Omental fat pad (tissue), 4 donors: ENCODE measurements around the gene DES. TPM values are rescaled to one million over a fixed set of nuclear protein-coding genes. Genes with fewer than 3 reads are reported as not detected.

ENCODE experiments used
- ATAC-seq: fragments of 150-250 bp; one replicate; pipeline ENCODE4 v1.9.1; 2016; ENCODE audit warnings: mild to moderate bottlenecking, moderate library complexity; ENCODE audit not compliant: low FRiP score
- DNase-seq: peaks from one replicate; pipeline ENCODE4 v3.0.0-alpha.2; 2019; ENCODE audit warnings: low spot score
- CTCF ChIP-seq, 3 donors: fragments of 450-650 bp; IDR thresholded peaks; one replicate each; pipeline ENCODE4 v1.5.1; 2016 to 2017; ENCODE audit warnings: antibody characterized with exemption in 3 of 3, mild to moderate bottlenecking in 3 of 3, moderate library complexity in 2 of 3
- total RNA-seq, 4 donors: library from RNA; depleted of rRNA; stranded (reverse); fragments of >200 nt; gene quantifications; one replicate each; pipeline ENCODE4 v1.1.0, GENCODE V29; 2016

Gene DES
- total RNA-seq, 4 donors from 2014 or later, result 39.4 to 292 (median 182) TPM

- DNase-seq, result no peak
- TF ChIP-seq CTCF (IDR thresholded peaks at IDR 0.05), result no peak
- no peak for ATAC-seq
These were observed 57.1 kb downstream of the DES start for GRCh38 chr2:219475278-219475677.

GRCh38 chr2:219475697-219476651, 57.8 kb downstream of the DES start:
- ATAC-seq (peak; percentile 34), DNase-seq (peak; percentile 60)
- TF ChIP-seq CTCF (IDR thresholded peaks at IDR 0.05), result peak in 2 of 3 donors; percentile 62 to 63

Other genes with a start within 250 kb of the DES start
- gene SLC23A3, start 248.3 kb upstream of the DES start, total RNA-seq, result 1 to 10 TPM; 1.0 to 2.7 (median 1.2) TPM
- 10 to 100 TPM; 37.0 to 77.2 (median 43.0) TPM for gene CNPPD1, start 241.5 kb upstream of the DES start, total RNA-seq
- 10 to 100 TPM; 48.5 to 73.9 (median 57.7) TPM for gene RETREG2, start 240.1 kb upstream of the DES start, total RNA-seq
- gene ZFAND2B, start 211.6 kb upstream of the DES start, total RNA-seq, result 10 to 100 TPM; 25.1 to 57.1 (median 40.1) TPM
- gene ABCB6, start 199.4 kb upstream of the DES start, total RNA-seq, result 10 to 100 TPM; 24.1 to 35.6 (median 28.8) TPM
- gene ATG9A, start 188.7 kb upstream of the DES start, total RNA-seq, result 10 to 100 TPM; 24.4 to 52.2 (median 38.6) TPM
- 10 to 100 TPM; 13.5 to 77.4 (median 22.7) TPM for gene ANKZF1, start 188.6 kb upstream of the DES start, total RNA-seq
- gene GLB1L, start 172.9 kb upstream of the DES start, total RNA-seq, result 10 to 100 TPM in 3 of 4 donors, 1 to 10 TPM in 1; 9.0 to 21.9 (median 12.3) TPM
- gene STK16, start 172.9 kb upstream of the DES start, total RNA-seq, result 10 to 100 TPM in 3 of 4 donors, 1 to 10 TPM in 1; 9.8 to 18.9 (median 12.5) TPM
- not detected for gene TUBA4B, start 165.1 kb upstream of the DES start, total RNA-seq
- 10 to 100 TPM; 26.9 to 74.0 (median 50.3) TPM for gene TUBA4A, start 164.5 kb upstream of the DES start, total RNA-seq
- 10 to 100 TPM; 27.5 to 56.6 (median 46.8) TPM for gene DNAJB2, start 139.0 kb upstream of the DES start, total RNA-seq
- 1 to 10 TPM in 1 of 4 donors, under 1 TPM in 1, not detected in 2; 0.12 to 1.0 TPM for gene PTPRN, start 109.0 kb upstream of the DES start, total RNA-seq
- gene RESP18, start 85.6 kb upstream of the DES start, total RNA-seq, result not detected
- gene DNPEP, start 30.5 kb upstream of the DES start, total RNA-seq, result 10 to 100 TPM; 58.4 to 97.4 (median 85.7) TPM
- 10 to 100 TPM; 12.4 to 28.9 (median 17.7) TPM for gene SPEG, start 16.5 kb downstream of the DES start, total RNA-seq
- 10 to 100 TPM; 22.6 to 37.8 (median 29.4) TPM for gene GMPPA, start 80.5 kb downstream of the DES start, total RNA-seq
- gene ASIC4, start 96.1 kb downstream of the DES start, total RNA-seq, result under 1 TPM in 2 of 4 donors, not detected in 2; 0.12 to 0.19 TPM
- 10 to 100 TPM; 32.6 to 70.8 (median 45.5) TPM for gene CHPF, start 125.4 kb downstream of the DES start, total RNA-seq
- gene TMEM198, start 125.7 kb downstream of the DES start, total RNA-seq, result 1 to 10 TPM; 1.9 to 6.2 (median 2.9) TPM
- gene OBSL1, start 153.2 kb downstream of the DES start, total RNA-seq, result 100 to 1,000 TPM in 2 of 4 donors, 10 to 100 TPM in 2; 68.6 to 117 (median 88.7) TPM
- 1 to 10 TPM in 1 of 4 donors, under 1 TPM in 1, not detected in 2; 0.88 to 1.1 TPM for gene INHA, start 153.9 kb downstream of the DES start, total RNA-seq
- gene STK11IP, start 179.5 kb downstream of the DES start, total RNA-seq, result 10 to 100 TPM in 2 of 4 donors, 1 to 10 TPM in 2; 9.1 to 22.4 (median 13.0) TPM
- gene SLC4A3, start 209.3 kb downstream of the DES start, total RNA-seq, result 10 to 100 TPM in 2 of 4 donors, 1 to 10 TPM in 2; 5.2 to 15.8 (median 8.6) TPM